Subcutaneous abdominal adipose tissue (tissue), 5 donors: ENCODE results near the gene ADAMTS16.
A peak's percentile ranks its signal among the peaks of the same experiment; 100 is the strongest.
"Not testable (repeated sequence)": the region's sequence is repeated elsewhere in the genome, so short reads cannot be mapped to it uniquely, and the experiment has no call there.

Source experiments
- H3K27ac ChIP-seq: one replicate; pipeline ENCODE4 v1.7.0; 2013; ENCODE audit warnings: low read depth, mild to moderate bottlenecking, inconsistent platforms, low read length, moderate library complexity
- H3K27me3 ChIP-seq, 5 donors: one replicate each; pipeline ENCODE4 v1.7.0; 2013; ENCODE audit warnings: low read length in 5 of 5, inconsistent platforms in 1 of 5; ENCODE audit not compliant: control insufficient read depth in 5 of 5, insufficient read depth in 4 of 5
- H3K36me3 ChIP-seq, 5 donors: one replicate each; pipeline ENCODE4 v1.7.0; 2013; ENCODE audit warnings: low read length in 5 of 5; ENCODE audit not compliant: control insufficient read depth in 5 of 5, insufficient read depth in 5 of 5
- H3K4me1 ChIP-seq, 5 donors: one replicate each; pipeline ENCODE4 v1.7.0; 2013; ENCODE audit warnings: low read length in 5 of 5, mild to moderate bottlenecking in 3 of 5, moderate library complexity in 1 of 5; ENCODE audit not compliant: control insufficient read depth in 5 of 5, insufficient read depth in 5 of 5
- H3K4me3 ChIP-seq, 5 donors: one replicate each; pipeline ENCODE4 v1.7.0; 2013; ENCODE audit warnings: low read length in 5 of 5, low read depth in 1 of 5
- H3K9ac ChIP-seq, 5 donors: one replicate each; pipeline ENCODE4 v1.7.0; 2013; ENCODE audit warnings: low read length in 5 of 5, mild to moderate bottlenecking in 4 of 5, moderate library complexity in 3 of 5
- H3K9me3 ChIP-seq, 5 donors: one replicate each; pipeline ENCODE4 v1.7.0; 2013; ENCODE audit warnings: low read length in 5 of 5; ENCODE audit not compliant: control insufficient read depth in 5 of 5
- donor health status: healthy.
- donor health status: healthy.
- donor health status: healthy.
- donor health status: healthy.
- donor health status: healthy.

Gene ADAMTS16

GRCh38 chr5:5124231-5124630 lies 15.9 kb upstream of the ADAMTS16 start:
- H3K9ac ChIP-seq = no peak overlapping the region
- H3K27me3 ChIP-seq = peaks cover 0 to 2% (median 0%) of the 10 kb centered on the region in 5 donors
- H3K27ac ChIP-seq = no peak overlapping the region
- H3K4me1 ChIP-seq = no peaks in the 10 kb centered on the region
- no peaks in the 10 kb centered on the region for H3K9me3 ChIP-seq
- no peak overlapping the region for H3K4me3 ChIP-seq
- H3K36me3 ChIP-seq = no peaks in the 10 kb centered on the region

GRCh38 chr5:5126444-5126843 lies 13.7 kb upstream of the ADAMTS16 start:
- Histone ChIP-seq H3K27me3 (no peaks in the 10 kb centered on the region), H3K4me1 (no peaks in the 10 kb centered on the region), H3K36me3 (no peaks in the 10 kb centered on the region), H3K27ac (no peak overlapping the region), H3K4me3 (no peak overlapping the region), H3K9me3 (no peaks in the 10 kb centered on the region), H3K9ac (no peak overlapping the region)

GRCh38 chr5:5128766-5129165 lies 11.4 kb upstream of the ADAMTS16 start:
- Histone ChIP-seq H3K36me3 (no peaks in the 10 kb centered on the region), H3K4me3 (no peak overlapping the region), H3K9me3 (no peaks in the 10 kb centered on the region), H3K9ac (no peak overlapping the region), H3K27me3 (no peaks in the 10 kb centered on the region), H3K4me1 (no peaks in the 10 kb centered on the region), H3K27ac (no peak overlapping the region)

- no peak overlapping the region for H3K27ac ChIP-seq
- H3K27me3 ChIP-seq = no peaks in the 10 kb centered on the region
- peaks cover 0 to 3% (median 0%) of the 10 kb centered on the region in 5 donors for H3K9me3 ChIP-seq
- H3K4me1 ChIP-seq = no peaks in the 10 kb centered on the region
- H3K9ac ChIP-seq = no peak overlapping the region
- no peaks in the 10 kb centered on the region for H3K36me3 ChIP-seq
- H3K4me3 ChIP-seq = no peak overlapping the region
These were observed 7.9 kb upstream of the ADAMTS16 start for GRCh38 chr5:5132234-5132633.

GRCh38 chr5:5132693-5133295 lies 7.3 kb upstream of the ADAMTS16 start:
- Histone ChIP-seq H3K4me3 (no peak overlapping the region), H3K4me1 (no peaks in the 10 kb centered on the region), H3K27ac (no peak overlapping the region), H3K9ac (no peak overlapping the region), H3K9me3 (peaks cover 0 to 3% (median 0%) of the 10 kb centered on the region in 5 donors), H3K27me3 (no peaks in the 10 kb centered on the region), H3K36me3 (no peaks in the 10 kb centered on the region)

GRCh38 chr5:5134107-5134506 lies 6.0 kb upstream of the ADAMTS16 start:
- no peaks in the 10 kb centered on the region for H3K4me1 ChIP-seq
- H3K27ac ChIP-seq = no peak overlapping the region
- H3K36me3 ChIP-seq = no peaks in the 10 kb centered on the region
- H3K9me3 ChIP-seq = peaks cover 0 to 3% (median 0%) of the 10 kb centered on the region in 5 donors
- no peak overlapping the region for H3K9ac ChIP-seq
- H3K27me3 ChIP-seq = peaks cover 0 to 1% (median under 1%) of the 10 kb centered on the region in 5 donors
- no peak overlapping the region for H3K4me3 ChIP-seq

- Histone ChIP-seq H3K9ac (no peak overlapping the region), H3K4me1 (peaks cover 0 to 18% (median 16%) of the 10 kb centered on the region in 5 donors), H3K27ac (no peak overlapping the region), H3K9me3 (peaks cover 0 to 3% (median 0%) of the 10 kb centered on the region in 5 donors), H3K27me3 (peaks cover 0 to 17% (median 16%) of the 10 kb centered on the region in 5 donors), H3K4me3 (no peak overlapping the region), H3K36me3 (no peaks in the 10 kb centered on the region)
These were observed 4.0 kb upstream of the ADAMTS16 start for GRCh38 chr5:5135957-5136676.

- Histone ChIP-seq H3K27me3 (peaks cover 0 to 20% (median 18%) of the 10 kb centered on the region in 5 donors), H3K4me1 (peaks cover 0 to 21% (median 20%) of the 10 kb centered on the region in 5 donors)
- H3K4me3 ChIP-seq, H3K27ac ChIP-seq, H3K9ac ChIP-seq, H3K36me3 ChIP-seq, H3K9me3 ChIP-seq: not testable (repeated sequence)
These were observed 2.3 kb upstream of the ADAMTS16 start for GRCh38 chr5:5137851-5138250.

- H3K27me3 ChIP-seq = peaks cover 0 to 20% (median 18%) of the 10 kb centered on the region in 5 donors
- H3K27ac ChIP-seq = no peak overlapping the region
- H3K4me3 ChIP-seq = peak overlapping the region in 4 of 5 donors; percentile 42 to 66 (median 55)
- H3K9ac ChIP-seq = no peak overlapping the region
- peaks cover 0 to 21% (median 20%) of the 10 kb centered on the region in 5 donors for H3K4me1 ChIP-seq
- H3K9me3 ChIP-seq = no peaks in the 10 kb centered on the region
- H3K36me3 ChIP-seq = no peaks in the 10 kb centered on the region
These were observed 774 bp upstream of the ADAMTS16 start for GRCh38 chr5:5139336-5139776.
